GM12875 (cell line): ENCODE results near the gene PCGF5.

Experiments used
- H3K4me3 ChIP-seq: one replicate; pipeline ENCODE4 v1.5.1; 2011; ENCODE audit warnings: low read depth, low read length, control low read depth
- CTCF ChIP-seq: IDR thresholded peaks from 2 replicates; pipeline ENCODE4 v1.5.1; 2011; ENCODE audit warnings: low read depth, mild to moderate bottlenecking, control low read depth, inconsistent platforms, low read length, moderate library complexity, borderline replicate concordance; ENCODE audit not compliant: insufficient read depth

PCGF5 gene

GRCh38 chr10:91198781-91199180, 21.7 kb upstream of the PCGF5 start:
- no peak for TF ChIP-seq CTCF
- H3K4me3 ChIP-seq, result no peak overlapping the region

- no peak for TF ChIP-seq CTCF
- H3K4me3 ChIP-seq, result no peak overlapping the region
Observed at GRCh38 chr10:91200314-91201212, 19.9 kb upstream of the PCGF5 start.

- TF ChIP-seq CTCF, result no peak
- H3K4me3 ChIP-seq, result no peak overlapping the region
Observed at GRCh38 chr10:91201213-91201996, 19.1 kb upstream of the PCGF5 start.

GRCh38 chr10:91206427-91206826, 14.0 kb upstream of the PCGF5 start:
- peak; percentile 23; the same call in 1 of the 2 replicates for TF ChIP-seq CTCF
- H3K4me3 ChIP-seq, result no peak overlapping the region

GRCh38 chr10:91206837-91207474, 13.5 kb upstream of the PCGF5 start:
- no peak for TF ChIP-seq CTCF
- H3K4me3 ChIP-seq, result no peak overlapping the region

- TF ChIP-seq CTCF, result no peak
- H3K4me3 ChIP-seq, result no peak overlapping the region
Observed at GRCh38 chr10:91208642-91209041, 11.8 kb upstream of the PCGF5 start.
